T-helper 2 cell treated with Interferon-gamma antibody and Interleukin-4, amounts not matched to agents 5 μg/mL and 100 μg/mL, for 36 hours (primary cell): ENCODE results near the gene RPL28.

Experiments
- DNase-seq: peaks from one replicate; pipeline ENCODE4 v3.0.0; 2021; ENCODE audit warnings: low spot score
- H3K27ac Mint-ChIP-seq: one replicate; pipeline ENCODE4 v1.8.0; 2021; ENCODE audit warnings: mild to moderate bottlenecking, mixed read lengths
- H3K27me3 Mint-ChIP-seq: one replicate; pipeline ENCODE4 v1.8.0; 2021; ENCODE audit warnings: low read depth, mixed read lengths
- H3K36me3 Mint-ChIP-seq: one replicate; pipeline ENCODE4 v1.8.0; 2021; ENCODE audit warnings: low read depth, mixed read lengths
- H3K4me1 Mint-ChIP-seq: one replicate; pipeline ENCODE4 v1.8.0; 2021; ENCODE audit warnings: low read depth, mixed read lengths
- H3K4me3 Mint-ChIP-seq: one replicate; pipeline ENCODE4 v1.8.0; 2022; ENCODE audit warnings: mild to moderate bottlenecking, moderate library complexity, mixed read lengths
- H3K9me3 Mint-ChIP-seq: one replicate; pipeline ENCODE4 v1.8.0; 2021; ENCODE audit warnings: mixed read lengths

RPL28 gene

DNA sequence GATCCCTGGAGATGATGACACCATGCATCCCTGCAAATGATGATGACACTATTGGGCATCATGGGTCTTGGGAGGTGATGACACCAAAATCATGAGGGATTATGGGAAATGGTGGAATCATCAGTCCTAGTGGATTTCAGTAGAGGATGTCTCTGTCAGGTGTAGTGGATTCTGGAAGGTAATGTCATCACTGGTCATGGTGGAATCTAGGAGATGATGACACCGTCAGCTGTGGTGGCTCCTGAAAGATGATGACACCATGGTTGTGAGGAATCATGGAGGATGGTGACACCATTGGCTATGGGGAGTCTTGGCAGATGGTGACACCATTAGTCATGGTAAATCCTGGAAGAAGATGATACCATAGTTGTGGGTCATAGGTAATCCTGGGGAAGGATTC, 45.5 kb downstream of the RPL28 start:
- no peaks in the 10 kb centered on the region for H3K9me3 Mint-ChIP-seq
- DNase-seq, result no peak
- H3K27me3 Mint-ChIP-seq, result peaks cover 17% of the 10 kb centered on the region
- no peaks in the 10 kb centered on the region for H3K4me1 Mint-ChIP-seq
- no peaks in the 10 kb centered on the region for H3K36me3 Mint-ChIP-seq
- no peak overlapping the region for H3K4me3 Mint-ChIP-seq
- H3K27ac Mint-ChIP-seq, result no peak overlapping the region

GRCh38 chr19:55432241-55432959, 46.7 kb downstream of the RPL28 start:
- H3K9me3 Mint-ChIP-seq, result no peaks in the 10 kb centered on the region
- peaks cover 21% of the 10 kb centered on the region for H3K27me3 Mint-ChIP-seq
- H3K4me1 Mint-ChIP-seq, result no peaks in the 10 kb centered on the region

GRCh38 chr19:55433292-55433691, 47.6 kb downstream of the RPL28 start:
- no peak for DNase-seq
- peaks cover 22% of the 10 kb centered on the region for H3K27me3 Mint-ChIP-seq
- no peak overlapping the region for H3K4me3 Mint-ChIP-seq
- H3K36me3 Mint-ChIP-seq, result no peaks in the 10 kb centered on the region
- H3K9me3 Mint-ChIP-seq, result no peaks in the 10 kb centered on the region
- no peaks in the 10 kb centered on the region for H3K4me1 Mint-ChIP-seq
- no peak overlapping the region for H3K27ac Mint-ChIP-seq

More at GRCh38 chr19:55432241-55432959, 46.7 kb downstream of the RPL28 start:
- Mint-ChIP-seq H3K4me3 (no peak overlapping the region), H3K27ac (no peak overlapping the region), H3K36me3 (no peaks in the 10 kb centered on the region)
- no peak for DNase-seq

DNA sequence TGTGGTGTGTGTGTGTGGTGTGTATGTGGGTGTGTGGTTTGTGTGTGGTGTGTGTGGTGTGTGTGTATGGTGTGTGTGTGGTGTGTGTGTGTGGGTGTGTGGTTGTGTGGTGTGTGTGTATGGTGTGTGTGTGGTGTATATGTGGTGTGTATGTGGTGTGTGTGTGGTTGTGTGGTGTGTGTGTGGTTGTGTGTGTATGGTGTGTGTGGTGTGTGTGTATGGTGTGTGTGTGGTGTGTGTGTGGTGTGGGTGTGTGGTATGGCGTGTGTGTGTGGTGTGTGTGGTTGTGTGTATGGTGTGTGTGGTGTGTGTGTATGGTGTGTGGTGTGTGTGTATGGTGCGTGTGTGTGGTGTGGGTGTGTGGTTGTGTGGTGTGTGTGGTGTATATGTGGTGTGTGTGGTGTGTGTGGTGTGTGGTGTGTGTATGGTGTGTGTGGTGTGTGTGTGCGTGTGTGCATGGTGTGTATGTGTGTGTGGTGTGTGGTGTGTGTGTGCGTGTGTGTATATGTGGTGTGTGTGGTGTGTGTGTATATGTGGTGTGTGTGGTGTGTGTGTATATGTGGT, 48.7 kb downstream of the RPL28 start:
- no peaks in the 10 kb centered on the region for H3K9me3 Mint-ChIP-seq
- no peak overlapping the region for H3K4me3 Mint-ChIP-seq
- H3K4me1 Mint-ChIP-seq, result no peaks in the 10 kb centered on the region
- no peak overlapping the region for H3K27ac Mint-ChIP-seq
- peaks cover 30% of the 10 kb centered on the region for H3K27me3 Mint-ChIP-seq
- H3K36me3 Mint-ChIP-seq, result no peaks in the 10 kb centered on the region
- DNase-seq, result no peak

GRCh38 chr19:55435020-55435419, 49.3 kb downstream of the RPL28 start:
- no peaks in the 10 kb centered on the region for H3K9me3 Mint-ChIP-seq
- H3K4me1 Mint-ChIP-seq, result no peaks in the 10 kb centered on the region
- H3K27ac Mint-ChIP-seq, result no peak overlapping the region
- no peak for DNase-seq
- H3K27me3 Mint-ChIP-seq, result peaks cover 33% of the 10 kb centered on the region
- H3K4me3 Mint-ChIP-seq, result no peak overlapping the region
- H3K36me3 Mint-ChIP-seq, result no peaks in the 10 kb centered on the region

GRCh38 chr19:55436847-55437246, 51.1 kb downstream of the RPL28 start:
- Mint-ChIP-seq H3K4me1 (peaks cover 8% of the 10 kb centered on the region), H3K9me3 (no peaks in the 10 kb centered on the region), H3K36me3 (no peaks in the 10 kb centered on the region), H3K4me3 (no peak overlapping the region), H3K27ac (no peak overlapping the region), H3K27me3 (peaks cover 39% of the 10 kb centered on the region)
- no peak for DNase-seq

GRCh38 chr19:55437410-55437809, 51.7 kb downstream of the RPL28 start:
- Mint-ChIP-seq H3K9me3 (no peaks in the 10 kb centered on the region), H3K27me3 (peaks cover 38% of the 10 kb centered on the region), H3K4me1 (peaks cover 8% of the 10 kb centered on the region), H3K36me3 (no peaks in the 10 kb centered on the region), H3K27ac (no peak overlapping the region), H3K4me3 (no peak overlapping the region)
- peak; percentile 19 for DNase-seq

GRCh38 chr19:55439052-55439451, 53.3 kb downstream of the RPL28 start:
- Mint-ChIP-seq H3K27ac (no peak overlapping the region), H3K9me3 (no peaks in the 10 kb centered on the region), H3K36me3 (no peaks in the 10 kb centered on the region), H3K4me1 (peaks cover 9% of the 10 kb centered on the region), H3K4me3 (no peak overlapping the region), H3K27me3 (peaks cover 45% of the 10 kb centered on the region)
- DNase-seq, result no peak

DNA sequence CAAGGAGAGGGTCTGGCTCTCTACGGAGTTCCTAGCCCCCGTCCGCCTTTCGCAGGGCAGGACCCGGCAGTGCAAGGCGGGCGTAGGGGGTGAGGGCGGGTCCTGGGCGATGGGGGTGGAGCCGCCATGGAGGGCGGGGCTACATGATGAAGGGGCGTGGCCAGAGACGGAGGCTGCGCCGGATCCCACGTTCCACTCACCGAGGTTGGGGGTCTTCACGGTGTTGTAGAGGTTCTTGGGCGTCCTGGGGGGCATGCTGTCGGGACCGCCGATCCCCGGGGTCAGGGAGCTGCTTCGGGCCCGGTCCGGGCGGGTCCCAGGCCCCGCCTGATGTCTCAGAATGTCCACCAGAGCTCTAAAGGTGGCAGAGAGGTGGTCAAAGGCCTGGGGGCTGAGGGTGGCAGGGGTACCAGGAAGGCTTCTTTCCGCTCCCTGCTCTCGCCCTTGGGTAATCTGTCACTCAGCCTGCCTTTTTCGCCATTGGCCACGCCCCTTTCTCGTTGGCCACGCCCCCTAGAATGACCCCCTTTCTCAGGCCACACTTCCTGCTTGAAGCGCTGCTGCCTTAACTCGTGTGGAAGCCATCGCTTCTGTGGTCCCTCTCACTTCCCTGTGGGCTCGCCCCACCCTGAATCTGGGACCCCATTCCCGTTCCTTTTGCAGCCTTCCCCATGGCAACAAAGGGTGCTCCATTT, 54.8 kb downstream of the RPL28 start:
- H3K27me3 Mint-ChIP-seq, result peaks cover 57% of the 10 kb centered on the region
- H3K27ac Mint-ChIP-seq, result no peak overlapping the region
- H3K36me3 Mint-ChIP-seq, result no peaks in the 10 kb centered on the region
- no peak for DNase-seq
- peaks cover 9% of the 10 kb centered on the region for H3K4me1 Mint-ChIP-seq
- H3K9me3 Mint-ChIP-seq, result no peaks in the 10 kb centered on the region
- peak overlapping the region; percentile 1 for H3K4me3 Mint-ChIP-seq

DNA sequence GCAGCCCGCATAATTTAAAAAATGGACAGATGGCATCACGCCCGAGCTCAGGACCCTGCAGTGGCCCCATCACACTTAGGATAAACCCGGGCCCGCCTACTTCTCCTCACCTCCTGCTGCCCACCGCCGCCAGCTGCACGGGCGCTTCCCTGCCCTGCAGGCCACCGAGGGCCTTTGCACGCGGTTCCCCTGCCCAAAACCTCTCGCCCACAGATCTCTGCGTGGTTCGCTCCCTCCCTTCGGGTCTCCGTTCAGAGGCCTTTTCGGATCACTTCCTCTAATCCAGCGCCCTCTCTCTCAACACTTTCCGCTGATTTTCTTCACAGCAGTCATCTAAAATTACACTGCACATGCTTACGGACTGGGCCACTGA, 55.6 kb downstream of the RPL28 start:
- H3K4me1 Mint-ChIP-seq, result peaks cover 9% of the 10 kb centered on the region
- DNase-seq, result no peak
- peak overlapping the region; percentile 1 for H3K4me3 Mint-ChIP-seq
- H3K9me3 Mint-ChIP-seq, result no peaks in the 10 kb centered on the region
- H3K27ac Mint-ChIP-seq, result no peak overlapping the region
- no peaks in the 10 kb centered on the region for H3K36me3 Mint-ChIP-seq
- peaks cover 61% of the 10 kb centered on the region for H3K27me3 Mint-ChIP-seq

DNA sequence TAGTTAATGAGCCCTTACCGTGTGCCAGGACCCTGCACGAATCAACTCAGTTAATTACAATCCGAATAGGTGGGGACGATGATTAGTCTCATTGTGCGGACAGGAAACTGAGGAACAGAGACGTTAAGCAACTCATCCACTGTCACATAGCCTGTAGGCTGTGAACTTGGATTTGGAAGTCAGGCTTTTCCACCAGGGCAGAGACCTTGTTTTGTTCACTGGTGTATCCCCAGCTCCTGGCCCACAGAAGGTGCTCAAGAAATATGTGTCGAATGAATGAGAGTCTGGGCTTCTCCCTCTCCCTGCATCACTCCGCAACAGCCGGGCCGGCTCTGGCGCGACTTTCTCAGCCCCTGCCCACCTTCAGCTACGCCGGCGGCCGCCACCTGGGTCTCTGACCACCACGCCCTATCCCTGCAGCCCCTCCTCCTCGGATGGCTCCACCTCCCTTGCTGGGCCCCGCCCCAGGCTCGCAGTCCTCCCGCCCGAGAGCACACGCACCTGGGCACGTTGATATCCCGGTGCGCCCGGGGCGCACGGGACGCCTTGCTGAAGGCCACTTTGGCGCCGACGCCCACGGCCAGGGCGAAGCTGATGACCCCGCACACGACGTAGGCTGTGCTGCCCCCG, 56.1 kb downstream of the RPL28 start:
- no peak overlapping the region for H3K27ac Mint-ChIP-seq
- no peak overlapping the region for H3K4me3 Mint-ChIP-seq
- no peaks in the 10 kb centered on the region for H3K36me3 Mint-ChIP-seq

GRCh38 chr19:55442372-55442961, 56.7 kb downstream of the RPL28 start:
- no peak for DNase-seq
- H3K27ac Mint-ChIP-seq, result no peak overlapping the region
- no peaks in the 10 kb centered on the region for H3K9me3 Mint-ChIP-seq
- H3K4me1 Mint-ChIP-seq, result peaks cover 9% of the 10 kb centered on the region
- peaks cover 57% of the 10 kb centered on the region for H3K27me3 Mint-ChIP-seq
- no peak overlapping the region for H3K4me3 Mint-ChIP-seq
- no peaks in the 10 kb centered on the region for H3K36me3 Mint-ChIP-seq

More for the DNA sequence above, 56.1 kb downstream of the RPL28 start:
- Mint-ChIP-seq H3K27me3 (peaks cover 61% of the 10 kb centered on the region), H3K4me1 (peaks cover 9% of the 10 kb centered on the region), H3K9me3 (no peaks in the 10 kb centered on the region)
- no peak for DNase-seq

DNA sequence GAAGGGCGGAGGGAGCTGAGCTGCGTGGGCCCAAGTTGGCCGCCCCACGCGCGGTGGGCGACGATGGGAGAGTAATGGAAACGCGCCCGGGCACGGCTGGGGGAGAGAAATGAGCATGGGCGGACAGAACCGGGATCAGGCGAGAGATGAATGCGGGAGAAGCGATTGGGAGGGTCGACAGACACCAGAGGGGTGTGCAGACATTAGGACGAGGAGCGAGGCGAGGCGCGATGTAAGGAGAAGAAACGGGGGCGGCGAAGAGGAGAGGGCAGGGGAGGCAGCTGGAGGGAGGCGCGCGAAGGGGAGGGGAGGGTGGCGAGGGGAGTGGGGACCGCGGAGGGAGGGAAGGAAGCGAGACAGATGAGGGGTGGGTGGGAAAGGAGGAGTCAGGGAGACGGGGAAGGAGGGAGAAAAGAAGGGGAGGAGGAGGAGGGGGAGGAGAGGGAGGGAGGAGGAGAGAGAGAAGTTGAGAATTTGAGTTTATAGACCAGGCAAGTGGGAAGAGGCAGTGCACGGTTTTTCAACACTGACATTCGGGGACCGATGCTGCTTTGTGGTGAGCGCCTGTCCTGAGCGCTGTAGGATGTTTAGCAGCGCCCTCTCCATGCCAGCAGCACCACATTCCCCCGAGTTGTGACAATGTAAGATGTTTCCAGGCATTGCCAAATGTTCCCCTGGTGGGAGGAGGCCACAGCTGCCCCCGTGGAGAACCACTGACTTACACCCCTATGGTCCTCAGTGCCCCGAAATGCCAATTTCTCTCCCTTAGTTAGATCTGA, 57.5 kb downstream of the RPL28 start, which contains the start of gene SHISA7:
TSS of gene SHISA7 (minus strand) at position 256 of the 779 bp plus-strand sequence. CDS start 437 bp downstream, outside the sequence.
- peaks cover 9% of the 10 kb centered on the region for H3K4me1 Mint-ChIP-seq
- H3K4me3 Mint-ChIP-seq, result no peak within 1 kb of the TSS
- H3K36me3 Mint-ChIP-seq, result no peaks in the 10 kb centered on the region
- no peaks in the 10 kb centered on the region for H3K9me3 Mint-ChIP-seq
- H3K27me3 Mint-ChIP-seq, result peaks cover 56% of the 10 kb centered on the region
- H3K27ac Mint-ChIP-seq, result no peak within 1 kb of the TSS
- DNase-seq, result no peak
